CD1c-positive myeloid dendritic cell (primary cell): ENCODE data around the gene FABP1.

ENCODE experiments used
- DNase-seq: peaks from one replicate; pipeline ENCODE4 v3.0.0-alpha.2; 2016; ENCODE audit errors: extremely low spot score

Gene FABP1

GRCh38 chr2:88137833-88138232 lies 10.0 kb upstream of the FABP1 start:
- DNase-seq = no peak

DNA sequence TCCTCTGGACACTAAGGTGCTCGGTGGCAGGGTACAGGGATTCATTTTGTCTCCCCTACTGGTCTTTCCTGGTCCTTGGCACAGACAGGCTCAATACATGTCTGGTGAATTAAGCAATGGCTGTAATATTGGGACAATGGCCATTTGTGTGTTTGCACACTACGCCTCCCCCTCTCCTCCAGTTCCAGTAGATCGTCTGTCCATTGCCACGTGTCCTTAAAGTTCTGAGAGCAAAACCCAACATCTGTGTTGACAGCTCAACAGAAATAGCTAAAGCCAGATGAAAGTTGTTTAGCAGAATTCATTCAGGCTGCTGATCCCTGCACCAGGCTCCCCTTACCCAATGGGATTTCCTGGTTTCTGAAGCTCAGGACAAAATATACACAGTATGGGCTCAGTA lies 9.0 kb upstream of the FABP1 start:
- no peak for DNase-seq

DNA sequence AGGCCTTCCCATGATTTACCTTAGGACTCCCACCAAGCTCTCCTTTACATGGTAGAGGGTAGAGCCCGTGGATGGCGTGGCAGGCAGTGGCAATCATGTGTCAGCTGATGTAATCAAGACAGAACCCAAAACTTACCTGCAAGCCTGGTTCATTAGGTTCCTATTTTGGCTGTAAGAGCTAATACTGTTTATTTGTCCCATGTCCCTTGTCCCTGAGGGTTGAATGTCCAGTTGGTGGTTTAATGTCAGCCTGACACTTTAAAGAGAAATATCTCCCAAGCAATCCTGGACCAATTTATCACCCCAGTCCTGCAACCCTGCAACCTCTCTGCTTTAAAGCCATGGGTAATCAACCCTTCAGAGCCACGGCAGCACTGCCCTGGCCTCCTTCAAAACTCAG lies 6.0 kb upstream of the FABP1 start:
- DNase-seq = no peak

- no peak for DNase-seq
These were observed 4.1 kb upstream of the FABP1 start for GRCh38 chr2:88131999-88132368.

- DNase-seq = no peak
These were observed 3.5 kb upstream of the FABP1 start for GRCh38 chr2:88131201-88131998.

- DNase-seq = no peak
These were observed 1.6 kb upstream of the FABP1 start for GRCh38 chr2:88129313-88129959.

- DNase-seq = no peak
These were observed 921 bp upstream of the FABP1 start for GRCh38 chr2:88128654-88129312.

DNA sequence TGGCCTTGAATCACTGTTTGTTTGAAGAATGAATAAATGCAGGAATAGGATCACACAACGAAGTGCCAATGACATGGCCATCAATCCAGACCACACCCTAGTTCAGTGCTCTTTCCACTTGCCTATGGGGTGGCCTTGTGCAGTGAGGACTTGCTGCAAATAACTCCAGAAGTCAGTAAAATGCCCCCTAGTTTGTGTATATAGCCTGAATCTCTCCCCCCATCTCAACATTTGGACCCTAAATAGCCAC lies 299 bp downstream of the FABP1 start:
- no peak for DNase-seq

DNA sequence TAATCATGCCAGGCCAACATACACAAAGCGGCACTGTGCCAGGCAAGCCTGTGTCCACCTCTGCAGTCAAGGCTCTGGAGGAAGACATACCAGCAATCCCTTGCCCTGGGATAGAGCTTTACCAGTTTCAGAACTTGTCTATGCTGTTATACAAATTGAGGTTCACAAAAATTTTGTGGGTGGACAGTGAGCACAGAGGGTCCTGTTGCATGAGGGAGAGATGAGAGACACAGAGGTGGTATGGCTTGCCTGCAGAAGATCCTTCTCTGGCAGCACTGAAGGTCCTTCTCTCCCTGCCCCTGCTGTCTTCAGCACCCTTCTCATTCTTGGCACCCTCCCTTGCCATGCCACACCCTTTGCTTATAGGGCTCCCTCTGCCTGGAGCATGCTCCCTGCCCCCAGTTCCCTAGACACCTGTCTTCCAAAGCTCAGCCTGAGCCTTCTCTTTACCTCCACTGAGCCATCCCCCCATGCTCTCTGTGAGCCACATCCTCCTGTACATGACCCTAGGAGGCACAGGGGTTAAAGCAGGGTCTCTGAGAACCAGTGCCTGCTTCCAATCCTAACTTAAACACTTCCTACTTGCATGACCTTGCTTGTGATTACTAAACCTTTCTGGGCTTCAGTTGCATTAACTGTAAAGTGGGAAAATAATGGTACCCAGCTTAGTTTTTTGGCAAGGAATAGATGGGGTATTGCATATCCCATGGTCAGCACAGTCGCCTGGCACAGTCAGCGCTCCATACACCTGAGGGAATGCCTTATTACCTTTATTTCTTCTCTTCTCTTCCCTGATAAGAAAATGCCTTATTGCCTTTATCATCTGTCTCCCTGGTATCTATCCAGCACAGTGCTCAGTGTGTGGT lies 857 bp downstream of the FABP1 start:
- DNase-seq = no peak

- no peak for DNase-seq
These were observed 1.7 kb downstream of the FABP1 start for GRCh38 chr2:88125924-88126771.

GRCh38 chr2:88125344-88125923 lies 2.4 kb downstream of the FABP1 start:
- no peak for DNase-seq

DNA sequence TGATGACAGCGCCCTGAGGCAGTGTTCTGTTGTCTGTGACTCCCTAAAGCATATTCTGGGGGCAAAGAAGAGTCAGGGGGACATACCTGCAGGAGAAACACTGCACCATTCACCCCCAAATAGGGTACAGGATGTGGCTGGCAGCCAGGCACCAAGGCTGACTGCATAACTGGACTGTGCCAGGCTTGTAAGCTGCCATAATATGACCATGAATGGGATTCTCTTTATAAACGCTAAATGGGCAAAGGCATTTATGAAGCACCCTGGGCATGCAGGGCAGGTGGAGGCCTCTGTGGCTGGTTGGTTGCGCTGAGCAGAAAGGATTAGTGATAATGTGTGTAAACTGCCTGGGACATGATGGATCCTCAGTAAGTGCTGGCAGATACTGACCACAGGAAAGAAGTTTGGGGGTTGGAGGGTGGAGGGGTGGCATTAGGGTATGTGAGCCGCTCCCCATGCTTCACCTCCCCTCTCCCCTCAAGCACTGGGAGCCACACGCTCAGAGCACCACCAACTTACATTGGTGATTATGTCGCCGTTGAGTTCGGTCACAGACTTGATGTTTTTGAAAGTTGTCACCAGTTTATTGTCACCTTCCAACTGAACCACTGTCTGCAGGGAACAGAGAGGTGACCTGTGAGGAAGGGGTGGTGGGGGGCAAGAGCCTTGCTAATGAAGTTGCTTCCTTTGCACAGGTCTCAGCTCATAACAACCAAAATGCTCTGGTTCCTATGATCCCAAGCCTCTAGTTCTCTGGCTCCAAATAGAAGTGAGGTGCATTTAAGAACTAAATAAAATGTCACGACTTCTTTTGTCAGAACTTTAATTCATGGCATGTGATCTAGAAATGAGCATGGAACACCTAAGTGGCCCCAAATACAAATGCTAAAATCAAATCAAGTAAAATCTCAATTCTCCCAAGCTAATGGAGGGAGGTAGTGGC lies 3.6 kb downstream of the FABP1 start:
- DNase-seq = no peak

- DNase-seq = no peak
These were observed 4.5 kb downstream of the FABP1 start for GRCh38 chr2:88123164-88123974.

GRCh38 chr2:88122141-88122884 lies 5.5 kb downstream of the FABP1 start:
- DNase-seq = no peak

DNA sequence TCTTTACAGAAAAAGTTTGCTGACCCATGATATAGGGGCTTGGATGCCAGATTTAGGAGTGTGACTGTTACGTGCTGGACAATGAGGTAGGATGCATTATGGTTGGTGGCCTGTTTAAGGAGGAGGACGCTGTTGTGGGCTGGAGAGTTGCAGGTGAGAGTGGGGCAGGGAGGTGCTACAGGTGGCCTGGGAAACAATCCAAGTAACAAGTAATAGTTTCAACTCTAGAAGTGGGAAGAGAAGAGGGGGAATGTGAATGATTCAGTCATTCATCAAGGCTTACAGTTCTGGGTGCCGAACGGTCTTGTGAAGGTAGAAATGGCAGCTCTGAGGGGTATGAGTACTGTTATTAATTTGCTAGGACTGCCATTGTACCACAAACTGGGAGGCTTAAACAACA lies 6.2 kb downstream of the FABP1 start:
- no peak for DNase-seq

DNA sequence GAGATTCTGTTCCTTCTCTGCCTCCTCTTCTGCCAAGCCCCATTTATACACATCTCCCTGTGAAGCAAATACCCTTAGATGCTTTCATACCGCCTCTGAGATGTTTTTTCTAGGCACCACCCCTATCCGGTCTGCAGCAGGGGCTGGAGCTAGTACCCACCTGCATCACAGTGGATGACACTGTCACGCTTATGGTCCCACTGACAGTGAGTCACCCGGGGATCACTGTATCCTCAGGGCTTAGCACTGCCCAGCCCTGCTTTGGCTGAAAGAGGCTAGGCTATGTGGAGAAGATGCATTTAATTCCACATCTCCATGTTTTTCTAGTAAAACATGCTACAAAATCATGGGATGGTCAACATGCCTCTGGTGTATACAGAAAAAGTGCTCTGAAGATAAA lies 9.9 kb downstream of the FABP1 start:
- DNase-seq = no peak

- DNase-seq = no peak
These were observed 11.0 kb downstream of the FABP1 start for GRCh38 chr2:88116669-88117432.
